Gastrocnemius medialis (tissue), 4 donors: ENCODE results near the gene QSOX2. TPM values are rescaled to one million over a fixed set of nuclear protein-coding genes. Genes with fewer than 3 reads are reported as not detected.

Experiments used
- ATAC-seq, 2 donors: fragments of 150-250 bp; one replicate each; pipeline ENCODE4 v1.9.1; 2016
- DNase-seq, 2 donors: peaks; one replicate each; pipeline ENCODE4 v3.0.0-alpha.2; 2019
- H3K27ac ChIP-seq, 4 donors: fragments of 200-600 bp; sonication (generic); 1 replicate in 1 of 4; 2 replicates in 3 of 4; pipeline ENCODE4 v1.5.1; 2016 to 2018; ENCODE audit warnings: mild to moderate bottlenecking in 2 of 4, moderate library complexity in 1 of 4
- H3K27me3 ChIP-seq, 3 donors: fragments of 200-600 bp; sonication (generic) in 2 of 3; 1 replicate in 1 of 3; 2 replicates in 2 of 3; pipeline versions ENCODE4 v1.5.1 to v1.6.0; 2016 to 2019; ENCODE audit warnings: mild to moderate bottlenecking in 1 of 3, moderate library complexity in 1 of 3
- H3K36me3 ChIP-seq, 2 donors: fragments of 200-600 bp; sonication (generic) in 1 of 2; one replicate each; pipeline ENCODE4 v1.5.1; 2017 to 2018
- H3K4me1 ChIP-seq, 2 donors: fragments of 200-600 bp; sonication (generic) in 1 of 2; one replicate each; pipeline ENCODE4 v1.5.1; 2016 to 2017; ENCODE audit warnings: mild to moderate bottlenecking in 2 of 2
- H3K4me3 ChIP-seq, 4 donors: fragments of 200-600 bp; sonication (generic) in 3 of 4; 1 replicate in 1 of 4; 2 replicates in 3 of 4; pipeline ENCODE4 v1.5.1; 2016 to 2019; ENCODE audit warnings: mild to moderate bottlenecking in 2 of 4
- H3K9me3 ChIP-seq, 3 donors: fragments of 200-600 bp; sonication (generic) in 2 of 3; 1 replicate in 1 of 3; 2 replicates in 2 of 3; pipeline ENCODE4 v1.5.1; 2016 to 2019
- CTCF ChIP-seq, 5 experiments: fragments of 450-650 bp in 3 of 5; fragments of 200-600 bp in 2 of 5; sonication (generic) in 2 of 5; IDR thresholded peaks in 4 of 5; conservative IDR thresholded peaks in 1 of 5; 1 replicate in 4 of 5; 2 replicates in 1 of 5; pipeline ENCODE4 v1.5.1; 2016 to 2019; ENCODE audit warnings: antibody characterized with exemption in 5 of 5, mild to moderate bottlenecking in 3 of 5, moderate library complexity in 3 of 5
- POLR2A ChIP-seq, 2 donors: fragments of 450-650 bp; IDR thresholded peaks; one replicate each; pipeline ENCODE4 v1.6.1; 2017; ENCODE audit warnings: antibody characterized with exemption in 2 of 2, mild to moderate bottlenecking in 2 of 2, moderate library complexity in 2 of 2
- in situ Hi-C, 4 donors: fragments of 200-750 bp; cut with MboI; loops; one replicate each; pipeline versions ENCODE4 v1.15.0 to v1.8.0; 2017; ENCODE audit warnings: low sequenced_read_pairs in 4 of 4
- intact Hi-C: fragments of 100-400 bp; cut with DNase I; formaldehyde crosslinking; loops from one replicate; pipeline ENCODE4 v1.15.1; 2023; ENCODE audit warnings: low total_unique reads
- total RNA-seq, 4 donors: library from RNA; depleted of rRNA; stranded (reverse); fragments of >200 nt; gene quantifications; one replicate each; pipeline versions ENCODE4 v1.1.0 to v1.2.3, GENCODE V29; 2016

Gene QSOX2
- total RNA-seq, 4 donors from 2014 or later, result 3.3 to 5.8 (median 5.2) TPM

- DNase-seq, result no peak
- no peak for TF ChIP-seq POLR2A (IDR thresholded peaks at IDR 0.05)
- no peak for TF ChIP-seq CTCF (IDR thresholded peaks at IDR 0.05 in 4 of 5, conservative IDR thresholded peaks at IDR 0.05 in 1 of 5)
- in situ Hi-C loops, result no loop called here
- ATAC-seq, result no peak
- no peak overlapping the region for H3K27ac ChIP-seq
- no peaks in the 10 kb centered on the region for H3K9me3 ChIP-seq
- H3K4me1 ChIP-seq, result no peaks in the 10 kb centered on the region
- intact Hi-C loops, result no loop called here
- H3K4me3 ChIP-seq, result no peak overlapping the region
- peaks cover 0 to 5% (median 3%) of the 10 kb centered on the region in 3 donors for H3K27me3 ChIP-seq
- no peaks in the 10 kb centered on the region for H3K36me3 ChIP-seq
Measured at GRCh38 chr9:136178061-136178772, 67.4 kb downstream of the QSOX2 start.

DNA sequence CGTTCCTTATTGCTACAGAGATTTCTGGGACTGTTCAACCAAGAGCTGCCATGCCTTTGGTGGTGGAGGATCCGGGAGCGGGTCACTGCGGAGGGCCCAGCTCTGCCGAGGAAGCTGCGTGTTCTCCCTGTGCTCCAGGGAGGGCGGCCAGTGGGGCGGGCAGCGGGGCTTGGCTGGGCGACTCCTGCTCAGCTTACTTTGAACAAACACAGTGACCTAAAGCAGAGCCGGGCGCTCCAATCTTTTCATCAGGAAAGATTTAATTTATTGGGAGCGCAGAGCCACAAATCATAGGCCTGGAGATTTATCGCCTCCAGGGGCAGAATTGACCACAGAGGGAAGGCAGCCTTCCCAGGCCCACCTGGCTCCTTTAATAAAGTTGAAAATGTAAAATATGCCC, 68.4 kb downstream of the QSOX2 start:
- Histone ChIP-seq H3K27me3 (peaks cover 0 to 6% (median 3%) of the 10 kb centered on the region in 3 donors), H3K27ac (no peak overlapping the region), H3K4me3 (no peak overlapping the region), H3K36me3 (no peaks in the 10 kb centered on the region), H3K4me1 (no peaks in the 10 kb centered on the region), H3K9me3 (no peaks in the 10 kb centered on the region)
- no peak for ATAC-seq
- TF ChIP-seq POLR2A (IDR thresholded peaks at IDR 0.05) (no peak), CTCF (IDR thresholded peaks at IDR 0.05 in 4 of 5, conservative IDR thresholded peaks at IDR 0.05 in 1 of 5) (no peak)
- intact Hi-C loops, result no loop called here
- DNase-seq, result no peak
- in situ Hi-C loops, result no loop called here

DNA sequence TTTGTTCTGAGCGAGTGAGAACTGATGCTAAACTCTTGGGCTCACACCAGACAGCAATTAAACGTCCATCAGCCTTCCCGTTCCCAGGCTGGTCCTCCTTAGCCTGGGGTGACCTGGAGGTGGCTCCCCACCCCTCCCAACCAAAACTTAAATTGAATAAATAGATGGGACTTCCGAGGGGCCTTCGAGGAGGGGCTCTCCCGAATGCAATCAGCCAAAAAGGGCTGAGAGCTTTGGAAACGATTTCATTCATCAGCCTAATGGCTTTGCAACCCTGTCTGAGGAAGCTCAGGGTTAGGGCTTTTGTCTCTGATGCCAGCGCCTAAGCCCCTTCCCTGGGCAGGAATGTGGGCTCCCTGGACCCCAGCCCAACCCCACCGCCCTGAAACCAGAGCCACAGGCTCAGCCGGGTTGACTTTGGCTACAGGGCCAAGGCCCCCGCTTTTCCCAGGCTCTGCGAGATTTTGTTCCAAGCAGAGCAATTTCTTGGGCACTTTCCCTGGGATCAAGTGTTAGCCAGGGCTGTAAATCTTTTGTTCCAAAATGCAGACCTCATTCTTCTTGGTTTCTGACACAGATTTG, 69.9 kb downstream of the QSOX2 start:
- no peak for TF ChIP-seq POLR2A (IDR thresholded peaks at IDR 0.05)
- no peak for TF ChIP-seq CTCF (IDR thresholded peaks at IDR 0.05 in 4 of 5, conservative IDR thresholded peaks at IDR 0.05 in 1 of 5)
- Histone ChIP-seq H3K4me3 (no peak overlapping the region), H3K4me1 (no peaks in the 10 kb centered on the region), H3K9me3 (no peaks in the 10 kb centered on the region), H3K27ac (no peak overlapping the region), H3K36me3 (no peaks in the 10 kb centered on the region), H3K27me3 (peaks cover 5 to 18% (median 8%) of the 10 kb centered on the region in 3 donors)
- ATAC-seq (no peak), DNase-seq (no peak)
- intact Hi-C loops, result no loop called here
- in situ Hi-C loops, result no loop called here

DNA sequence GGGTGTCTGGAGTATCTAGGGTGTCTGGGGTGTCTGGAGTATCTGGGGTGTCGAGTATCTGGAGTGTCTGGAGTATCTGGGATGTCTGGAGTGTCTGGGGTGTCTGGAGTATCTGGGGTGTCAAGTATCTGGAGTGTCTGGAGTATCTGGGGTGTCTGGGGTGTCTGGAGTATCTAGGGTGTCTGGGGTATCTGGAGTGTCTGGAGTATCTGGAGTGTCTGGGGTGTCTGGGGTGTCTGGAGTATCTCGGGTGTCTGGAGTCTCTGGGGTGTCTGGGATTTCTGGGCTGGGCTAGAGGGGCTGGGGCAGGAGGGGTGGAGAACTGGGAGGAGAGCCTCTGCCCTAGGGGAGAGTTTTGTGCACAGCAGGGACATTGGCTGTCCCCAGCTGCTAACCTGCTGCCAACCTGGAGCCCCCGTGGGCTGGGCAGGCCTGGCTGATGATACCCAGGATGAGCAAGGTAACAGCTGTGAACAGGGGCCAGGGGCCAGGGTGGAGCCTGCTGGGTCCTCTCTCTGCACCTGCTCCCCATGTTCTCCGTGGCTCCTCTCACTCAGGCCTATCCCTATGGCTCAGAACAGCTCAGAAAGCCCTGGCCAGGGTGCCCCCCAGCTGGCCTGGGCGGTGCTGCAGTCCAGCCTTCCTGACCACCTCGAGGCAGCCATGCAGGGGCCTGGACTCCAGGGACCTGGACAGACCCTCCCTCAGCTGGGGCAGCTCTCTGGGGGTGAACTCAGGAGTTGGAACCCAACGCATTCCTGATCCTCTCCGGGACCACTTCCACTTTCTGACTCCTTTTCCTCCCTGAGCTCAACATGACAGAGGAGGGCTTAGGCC, 70.6 kb downstream of the QSOX2 start:
- no peak for DNase-seq
- no peaks in the 10 kb centered on the region for H3K4me1 ChIP-seq
- TF ChIP-seq CTCF (IDR thresholded peaks at IDR 0.05 in 4 of 5, conservative IDR thresholded peaks at IDR 0.05 in 1 of 5), result no peak
- no peak for TF ChIP-seq POLR2A (IDR thresholded peaks at IDR 0.05)
- no peaks in the 10 kb centered on the region for H3K36me3 ChIP-seq
- no peak overlapping the region for H3K4me3 ChIP-seq
- intact Hi-C loops (no loop called here), in situ Hi-C loops (loop anchor here in 1 of 4 donors (25.0 kb wide), 1 partner anchor 112 kb away; no protein-coding TSS in a partner anchor)
- no peak for ATAC-seq
- no peak overlapping the region for H3K27ac ChIP-seq
- peaks cover 9 to 20% (median 14%) of the 10 kb centered on the region in 3 donors for H3K27me3 ChIP-seq
- H3K9me3 ChIP-seq, result no peaks in the 10 kb centered on the region
